ENCODE measurements around the gene LSM10.

DNA sequence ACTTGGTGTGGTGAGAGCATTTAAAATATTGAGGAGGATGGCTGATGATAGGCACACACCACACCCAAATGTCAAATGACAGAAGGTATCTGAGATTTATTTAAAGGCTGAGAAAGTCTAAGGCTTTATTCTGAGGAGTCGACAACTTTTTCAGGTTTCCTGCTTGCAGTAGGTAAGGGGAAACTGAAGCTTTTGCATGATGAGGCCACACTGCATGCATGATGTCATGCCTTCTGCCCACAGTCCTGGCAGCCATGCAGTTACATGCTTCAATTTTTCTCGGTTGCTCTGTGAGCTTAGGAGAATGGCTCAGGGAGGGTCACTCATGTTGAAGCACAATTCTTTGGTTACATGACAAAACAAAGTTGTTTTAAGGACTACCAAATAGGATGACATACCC, 45.6 kb upstream of the LSM10 start:
- TF ChIP-seq, protein P1, sequence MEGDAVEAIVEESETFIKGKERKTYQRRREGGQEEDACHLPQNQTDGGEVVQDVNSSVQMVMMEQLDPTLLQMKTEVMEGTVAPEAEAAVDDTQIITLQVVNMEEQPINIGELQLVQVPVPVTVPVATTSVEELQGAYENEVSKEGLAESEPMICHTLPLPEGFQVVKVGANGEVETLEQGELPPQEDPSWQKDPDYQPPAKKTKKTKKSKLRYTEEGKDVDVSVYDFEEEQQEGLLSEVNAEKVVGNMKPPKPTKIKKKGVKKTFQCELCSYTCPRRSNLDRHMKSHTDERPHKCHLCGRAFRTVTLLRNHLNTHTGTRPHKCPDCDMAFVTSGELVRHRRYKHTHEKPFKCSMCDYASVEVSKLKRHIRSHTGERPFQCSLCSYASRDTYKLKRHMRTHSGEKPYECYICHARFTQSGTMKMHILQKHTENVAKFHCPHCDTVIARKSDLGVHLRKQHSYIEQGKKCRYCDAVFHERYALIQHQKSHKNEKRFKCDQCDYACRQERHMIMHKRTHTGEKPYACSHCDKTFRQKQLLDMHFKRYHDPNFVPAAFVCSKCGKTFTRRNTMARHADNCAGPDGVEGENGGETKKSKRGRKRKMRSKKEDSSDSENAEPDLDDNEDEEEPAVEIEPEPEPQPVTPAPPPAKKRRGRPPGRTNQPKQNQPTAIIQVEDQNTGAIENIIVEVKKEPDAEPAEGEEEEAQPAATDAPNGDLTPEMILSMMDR (conservative IDR thresholded peaks at IDR 0.05; ENCODE audit: low read length): no peak
- no peak for TF ChIP-seq EZH2phosphoT487 (IDR thresholded peaks at IDR 0.05; ENCODE audit: borderline replicate concordance)

Data from Loucy (cell line).